GM19035 (cell line): Measurements from ENCODE around the gene HES2.
"Not testable (repeated sequence)": the region's sequence is repeated elsewhere in the genome, so short reads cannot be mapped to it uniquely, and the experiment has no call there.

Source experiments
- ATAC-seq: cut with Tn5 transposase; IDR thresholded peaks from one replicate; pipeline ENCODE4 v1.9.1; 2021; ENCODE audit not compliant: unreplicated experiment

HES2 gene

GRCh38 chr1:6437012-6437700, 17.4 kb upstream of the HES2 start:
- not testable (repeated sequence) for ATAC-seq

GRCh38 chr1:6436277-6436676, 16.6 kb upstream of the HES2 start:
- not testable (repeated sequence) for ATAC-seq

GRCh38 chr1:6435547-6435946, 15.8 kb upstream of the HES2 start:
- no peak for ATAC-seq

- no peak for ATAC-seq
Measured at GRCh38 chr1:6435129-6435528, 15.4 kb upstream of the HES2 start.

GRCh38 chr1:6434186-6434585, 14.5 kb upstream of the HES2 start:
- no peak for ATAC-seq

GRCh38 chr1:6431645-6432579, 12.2 kb upstream of the HES2 start:
- ATAC-seq = not testable (repeated sequence)

GRCh38 chr1:6429660-6430411, 10.1 kb upstream of the HES2 start:
- ATAC-seq = not testable (repeated sequence)

GRCh38 chr1:6428453-6428852, 8.7 kb upstream of the HES2 start:
- ATAC-seq = not testable (repeated sequence)

GRCh38 chr1:6427441-6428390, 8.0 kb upstream of the HES2 start:
- no peak for ATAC-seq

- ATAC-seq = no peak
Measured at GRCh38 chr1:6426972-6427350, 7.2 kb upstream of the HES2 start.

- ATAC-seq = no peak
Measured at GRCh38 chr1:6426277-6426971, 6.7 kb upstream of the HES2 start.

GRCh38 chr1:6425658-6426057, 5.9 kb upstream of the HES2 start:
- no peak for ATAC-seq

GRCh38 chr1:6424619-6425593, 5.2 kb upstream of the HES2 start, which contains the start of gene ESPN:
Gene ESPN (plus strand): TSS chr1:6424776. CDS start chr1:6424956, 180 bp downstream.
- ATAC-seq = no peak

- ATAC-seq = no peak
Measured at GRCh38 chr1:6424000-6424565, 4.4 kb upstream of the HES2 start.

GRCh38 chr1:6423321-6423999, 3.7 kb upstream of the HES2 start:
- no peak for ATAC-seq

GRCh38 chr1:6421266-6421665, 1.5 kb upstream of the HES2 start:
- no peak for ATAC-seq

GRCh38 chr1:6420454-6421042, 829 bp upstream of the HES2 start:
- no peak for ATAC-seq
